HepG2 (cell line): ENCODE results near the gene CLEC4D. TPM values are rescaled to one million over a fixed set of nuclear protein-coding genes. Genes with fewer than 3 reads are reported as not detected.
"Not testable (repeated sequence)": the region's sequence is repeated elsewhere in the genome, so short reads cannot be mapped to it uniquely, and the experiment has no call there.

Source experiments
- ATAC-seq: fragments of 200-7000 bp; cut with Tn5 transposase; 3 replicates; pipeline ENCODE4 v1.9.1; 2020; ENCODE audit warnings: mild to moderate bottlenecking, moderate library complexity
- BruUV-seq: library from RNA; stranded (reverse); fragments of 400-500 nt; replicated peaks from 2 replicates; lab custom pipeline; 2021; lab: Mats Ljungman, UMichigan
- CTCF ChIA-PET: fragments of 300-600 bp; formaldehyde crosslinking; extraction: SDS; loops from one replicate; lab custom pipeline; 2021; ENCODE audit warnings: low total read pairs, inconsistent platforms, low intra/inter-chr PET ratio; lab: Yijun Ruan, JAX
- POLR2A ChIA-PET: fragments of 350-600 bp; sonication (Branson Sonifier 250); formaldehyde crosslinking; loops from one replicate; lab custom pipeline; 2020; ENCODE audit warnings: antibody characterized with exemption, inconsistent platforms; lab: Yijun Ruan, JAX
- DNase-seq: peaks from one replicate; pipeline ENCODE4 v3.0.0-alpha.2; 2015; ENCODE audit warnings: low spot score
- FAIRE-seq: peaks from 3 replicates; lab custom pipeline; 2011; peaks lifted over from hg19 to GRCh38; lab: Jason Lieb, UNC
- H2AFZ ChIP-seq: one replicate; pipeline ENCODE4 v1.6.1; 2011; ENCODE audit warnings: low read length, inconsistent platforms
- H3K27ac ChIP-seq: fragments of 300-600 bp; 3 replicates; pipeline ENCODE4 v1.8.0; 2011; ENCODE audit warnings: mixed run types, mild to moderate bottlenecking, mixed read lengths, low read length, inconsistent platforms; ENCODE audit not compliant: insufficient read depth; ENCODE audit errors: extremely low read length
- H3K27me3 ChIP-seq, 2 experiments: fragments of 200-600 bp in 1 of 2; 2 replicates in 1 of 2; 3 replicates in 1 of 2; pipeline versions ENCODE4 v1.6.0 to v1.8.0; 2011; ENCODE audit warnings: low read length in 2 of 2, mild to moderate bottlenecking in 2 of 2, moderate library complexity in 2 of 2, inconsistent platforms in 1 of 2; ENCODE audit not compliant: insufficient read depth in 2 of 2, control insufficient read depth in 1 of 2
- H3K36me3 ChIP-seq, 2 experiments: fragments of 200-600 bp in 1 of 2; replicated peaks in 1 of 2; 2 replicates in 1 of 2; 3 replicates in 1 of 2; pipeline versions ENCODE4 v1.5.1 to v1.8.0; 2011; ENCODE audit warnings: low read length in 2 of 2, inconsistent platforms in 1 of 2; ENCODE audit not compliant: insufficient read depth in 2 of 2, control insufficient read depth in 1 of 2
- H3K4me1 ChIP-seq: 2 replicates; pipeline ENCODE4 v1.5.1; 2012; ENCODE audit warnings: low read length, inconsistent platforms; ENCODE audit not compliant: insufficient read depth
- H3K4me2 ChIP-seq: 2 replicates; pipeline ENCODE4 v1.6.0; 2011; ENCODE audit warnings: low read depth, low read length, inconsistent platforms
- H3K4me3 ChIP-seq, 3 experiments: fragments of 200-600 bp in 1 of 3; sonication (generic), shearing (Covaris generic) in 1 of 3; replicated peaks in 1 of 3; 2 replicates each; pipeline ENCODE4 v1.5.1; 2011 to 2016; ENCODE audit warnings: low read length in 3 of 3, inconsistent platforms in 2 of 3, low read depth in 2 of 3, mild to moderate bottlenecking in 2 of 3, control low read depth in 1 of 3, mixed read lengths in 1 of 3; ENCODE audit not compliant: insufficient read depth in 1 of 3
- H3K79me2 ChIP-seq: one replicate; pipeline ENCODE4 v1.6.1; 2011; ENCODE audit warnings: low read length, inconsistent platforms; ENCODE audit not compliant: insufficient read depth
- H3K9ac ChIP-seq: 2 replicates; pipeline ENCODE4 v1.6.0; 2011; ENCODE audit warnings: mild to moderate bottlenecking, low read depth, low read length, inconsistent platforms; ENCODE audit not compliant: insufficient read depth
- H3K9me3 ChIP-seq: 2 replicates; pipeline ENCODE4 v1.5.1; 2012; ENCODE audit warnings: mild to moderate bottlenecking, low read length
- H4K20me1 ChIP-seq: 2 replicates; pipeline ENCODE4 v1.6.0; 2011; ENCODE audit warnings: inconsistent platforms, mild to moderate bottlenecking, low read length, moderate library complexity; ENCODE audit not compliant: insufficient read depth
- ADNP ChIP-seq: sonication (generic); formaldehyde crosslinking; IDR thresholded peaks from 2 replicates; pipeline ENCODE4 v1.4.0; 2020; ENCODE audit warnings: missing genetic modification reagents
- IKZF5 ChIP-seq: IDR thresholded peaks from 2 replicates; pipeline ENCODE4 v1.6.1; 2018; ENCODE audit warnings: missing genetic modification reagents, mild to moderate bottlenecking, missing compliant biosample characterization
- SRSF4 ChIP-seq: fragments of 200-400 bp; formaldehyde crosslinking; IDR thresholded peaks from one replicate; pipeline ENCODE4 v1.6.1; 2018; ENCODE audit warnings: mild to moderate bottlenecking, low read depth, low read length, moderate library complexity; ENCODE audit not compliant: poor library complexity, severe bottlenecking
- TAF15 ChIP-seq: fragments of 200-400 bp; formaldehyde crosslinking; IDR thresholded peaks from one replicate; pipeline ENCODE4 v1.6.1; 2018; ENCODE audit warnings: mild to moderate bottlenecking, low read depth, low read length; ENCODE audit not compliant: poor library complexity, severe bottlenecking
- ZFP36L2 ChIP-seq: sonication (generic); formaldehyde crosslinking; IDR thresholded peaks from 2 replicates; pipeline ENCODE4 v1.4.0; 2020; ENCODE audit warnings: missing genetic modification reagents
- WGBS: methylation state at CpG from one replicate; pipeline ENCODE4 v1.1.6; 2017; ENCODE audit warnings: low lambda C conversion rate; 5-methylcytosine and 5-hydroxymethylcytosine counted together
- in situ Hi-C: cut with HindIII; loops from 2 replicates; pipeline ENCODE4 v1.10.0; 2017; ENCODE audit warnings: low pct_unique_long_range_greater_than_20kb; ENCODE audit not compliant: extremely low pct_ligation_motif_present
- intact Hi-C: fragments of 100-400 bp; cut with micrococcal nuclease; formaldehyde crosslinking; loops from one replicate; pipeline ENCODE4 v1.10.0; 2022; ENCODE audit not compliant: unreplicated experiment
- polyA plus RNA-seq, 8 experiments: library from polyadenylated mRNA; depleted of rRNA in 3 of 8; stranded (reverse) in 7 of 8; unstranded in 1 of 8; fragments of >200 nt; fragmentation: Illumina TruSeq in 4 of 8; extraction: Trizol in 4 of 8; gene quantifications; 2 replicates each; pipeline versions ENCODE4 v1.2.1 to v1.2.3, GENCODE V29; 2011 to 2016; ENCODE audit warnings: low read depth in 4 of 8, missing spikeins in 1 of 8, mixed read lengths in 1 of 8; ENCODE audit not compliant: insufficient read depth in 1 of 8
- total RNA-seq, 5 experiments: library from RNA; depleted of rRNA; stranded (reverse); fragments of >200 nt; fragmentation: Illumina TruSeq; extraction: Trizol; gene quantifications; 2 replicates each; pipeline ENCODE4 v1.2.3, GENCODE V29; 2016; ENCODE audit warnings: low read depth in 1 of 5

Gene CLEC4D
- total and polyA plus RNA-seq, 2 of the 13 experiments (the other 11 are each of a cell fraction or from before 2014, with no cell fraction given), result not detected

GRCh38 chr12:8496074-8496473 is 17.2 kb upstream of the CLEC4D start:
- BruUV-seq, FAIRE-seq, POLR2A ChIA-PET, H3K4me3 ChIP-seq, H3K27ac ChIP-seq, H3K9ac ChIP-seq, CTCF ChIA-PET, H3K4me1 ChIP-seq, intact Hi-C loops, H2AFZ ChIP-seq, in situ Hi-C loops, DNase-seq, H3K27me3 ChIP-seq, ATAC-seq, H3K36me3 ChIP-seq, H3K4me2 ChIP-seq, H4K20me1 ChIP-seq, H3K79me2 ChIP-seq, H3K9me3 ChIP-seq: not testable (repeated sequence)
- 4% methylated on average over 3 of the region's 7 CpGs for WGBS

DNA sequence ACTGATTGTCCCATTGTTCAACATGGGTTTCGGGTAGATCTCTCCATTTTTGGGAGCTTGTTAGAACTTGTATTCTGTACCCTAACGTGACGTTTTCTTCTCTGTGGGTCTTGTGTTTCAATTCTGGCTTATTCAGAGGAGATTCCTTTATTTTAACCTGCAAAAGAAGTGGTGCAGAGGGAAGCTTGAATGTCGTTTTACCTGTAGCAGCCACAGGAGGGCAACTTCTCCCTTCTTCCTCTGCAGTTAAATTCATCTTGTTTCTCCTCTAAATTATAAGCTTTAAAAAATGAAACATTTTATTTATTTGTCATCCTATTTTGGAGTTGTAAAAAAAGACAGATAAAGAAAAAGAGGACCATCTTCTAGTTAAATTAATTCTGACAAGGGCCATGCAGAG is 13.7 kb upstream of the CLEC4D start:
- Histone ChIP-seq H3K4me2 (no peak overlapping the region), H3K4me1 (no peaks in the 10 kb centered on the region), H3K36me3 (no peaks in the 10 kb centered on the region), H3K9me3 (no peaks in the 10 kb centered on the region), H3K27me3 (no peaks in the 10 kb centered on the region; a peak in 1 of 5 replicates), H3K4me3 (no peak overlapping the region), H3K27ac (no peak overlapping the region), H3K79me2 (no peaks in the 10 kb centered on the region), H2AFZ (no peak overlapping the region), H4K20me1 (no peaks in the 10 kb centered on the region), H3K9ac (no peak overlapping the region)
- in situ Hi-C loops (no loop called here), intact Hi-C loops (no loop called here)
- WGBS, result 3% methylated on average over 4 of the region's 4 CpGs
- DNase-seq (no peak), FAIRE-seq (no peak), ATAC-seq (no peak)
- ChIA-PET POLR2A (no interaction called here), CTCF (no interaction called here)
- TF ChIP-seq SRSF4 (no peak), ADNP (no peak), TAF15 (no peak), IKZF5 (CRISPR knock-in tag) (no peak), ZFP36L2 (CRISPR knock-in tag) (no peak)
- BruUV-seq, result no TSS peak
